Testis (tissue), 3 donors: Measurements from ENCODE around the gene TENM4. TPM values are rescaled to one million over a fixed set of nuclear protein-coding genes. Genes with fewer than 3 reads are reported as not detected.

Experiments
- DNase-seq: peaks from one replicate; pipeline ENCODE4 v3.0.0-alpha.2; 2019
- H3K27ac ChIP-seq, 2 donors: fragments of 200-600 bp; sonication (generic); one replicate each; pipeline ENCODE4 v1.5.1; 2019
- H3K27me3 ChIP-seq: fragments of 200-600 bp; sonication (generic); one replicate; pipeline ENCODE4 v1.5.1; 2019
- H3K36me3 ChIP-seq: fragments of 200-600 bp; sonication (generic); one replicate; pipeline ENCODE4 v1.5.1; 2017; ENCODE audit warnings: low read depth; ENCODE audit errors: missing control alignments
- H3K4me1 ChIP-seq: fragments of 200-600 bp; sonication (generic); one replicate; pipeline ENCODE4 v1.5.1; 2019
- H3K4me3 ChIP-seq, 2 donors: fragments of 200-600 bp; sonication (generic); one replicate each; pipeline ENCODE4 v1.5.1; 2017 to 2019
- H3K9me3 ChIP-seq: fragments of 200-600 bp; sonication (generic); one replicate; pipeline ENCODE4 v1.5.1; 2017
- POLR2A ChIP-seq: fragments of 450-650 bp; IDR thresholded peaks from one replicate; pipeline ENCODE4 v1.6.1; 2017; ENCODE audit warnings: antibody characterized with exemption, mild to moderate bottlenecking, moderate library complexity
- WGBS, 2 donors: methylation state at CpG; one replicate each; pipeline ENCODE4 v1.1.5; 2018; 5-methylcytosine and 5-hydroxymethylcytosine counted together
- intact Hi-C: fragments of 100-400 bp; cut with DNase I; formaldehyde crosslinking; loops from one replicate; pipeline ENCODE4 v1.15.1; 2023; ENCODE audit warnings: low total_unique reads
- polyA plus RNA-seq: library from polyadenylated mRNA; stranded (reverse); fragments of 350-450 nt; fragmentation: Illumina TruSeq; extraction: RNeasy Lipid Tissue Mini Kit (QIAGEN cat#74804); gene quantifications from one replicate; pipeline ENCODE4 v1.2.3, GENCODE V29; 2014; ENCODE audit warnings: low read depth, low replicate concordance; ENCODE audit not compliant: insufficient read depth
- total RNA-seq, 2 donors: library from RNA; depleted of rRNA; stranded (reverse); fragments of >200 nt; gene quantifications; one replicate each; pipeline ENCODE4 v1.2.3, GENCODE V29; 2016
- TF ChIP-seq, protein P1 (sequence below), 3 experiments: fragments of 450-650 bp in 2 of 3; fragments of 200-600 bp in 1 of 3; sonication (generic) in 1 of 3; IDR thresholded peaks; one replicate each; pipeline ENCODE4 v1.5.1; 2016 to 2019; ENCODE audit warnings: antibody characterized with exemption in 3 of 3, mild to moderate bottlenecking in 2 of 3, moderate library complexity in 1 of 3

TENM4 gene
- total and polyA plus RNA-seq, 3 donors from 2014 or later: 10.6 to 17.9 (median 11.4) TPM

- no peaks in the 10 kb centered on the region for H3K27me3 ChIP-seq
- no peaks in the 10 kb centered on the region for H3K9me3 ChIP-seq
- 88 to 92% methylated on average over 6 of the region's 6 CpGs for whole genome bisulfite sequencing, 2 donors
- no peak for DNase-seq
- no peaks in the 10 kb centered on the region for H3K36me3 ChIP-seq
- H3K27ac ChIP-seq: no peak overlapping the region
- H3K4me3 ChIP-seq: no peak overlapping the region
- intact Hi-C loops: no loop called here
- no peak for TF ChIP-seq POLR2A
- TF ChIP-seq, protein P1, sequence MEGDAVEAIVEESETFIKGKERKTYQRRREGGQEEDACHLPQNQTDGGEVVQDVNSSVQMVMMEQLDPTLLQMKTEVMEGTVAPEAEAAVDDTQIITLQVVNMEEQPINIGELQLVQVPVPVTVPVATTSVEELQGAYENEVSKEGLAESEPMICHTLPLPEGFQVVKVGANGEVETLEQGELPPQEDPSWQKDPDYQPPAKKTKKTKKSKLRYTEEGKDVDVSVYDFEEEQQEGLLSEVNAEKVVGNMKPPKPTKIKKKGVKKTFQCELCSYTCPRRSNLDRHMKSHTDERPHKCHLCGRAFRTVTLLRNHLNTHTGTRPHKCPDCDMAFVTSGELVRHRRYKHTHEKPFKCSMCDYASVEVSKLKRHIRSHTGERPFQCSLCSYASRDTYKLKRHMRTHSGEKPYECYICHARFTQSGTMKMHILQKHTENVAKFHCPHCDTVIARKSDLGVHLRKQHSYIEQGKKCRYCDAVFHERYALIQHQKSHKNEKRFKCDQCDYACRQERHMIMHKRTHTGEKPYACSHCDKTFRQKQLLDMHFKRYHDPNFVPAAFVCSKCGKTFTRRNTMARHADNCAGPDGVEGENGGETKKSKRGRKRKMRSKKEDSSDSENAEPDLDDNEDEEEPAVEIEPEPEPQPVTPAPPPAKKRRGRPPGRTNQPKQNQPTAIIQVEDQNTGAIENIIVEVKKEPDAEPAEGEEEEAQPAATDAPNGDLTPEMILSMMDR (IDR thresholded peaks at IDR 0.05): no peak
- no peaks in the 10 kb centered on the region for H3K4me1 ChIP-seq
These were observed 31.5 kb downstream of the TENM4 start for GRCh38 chr11:79409330-79409729.

DNA sequence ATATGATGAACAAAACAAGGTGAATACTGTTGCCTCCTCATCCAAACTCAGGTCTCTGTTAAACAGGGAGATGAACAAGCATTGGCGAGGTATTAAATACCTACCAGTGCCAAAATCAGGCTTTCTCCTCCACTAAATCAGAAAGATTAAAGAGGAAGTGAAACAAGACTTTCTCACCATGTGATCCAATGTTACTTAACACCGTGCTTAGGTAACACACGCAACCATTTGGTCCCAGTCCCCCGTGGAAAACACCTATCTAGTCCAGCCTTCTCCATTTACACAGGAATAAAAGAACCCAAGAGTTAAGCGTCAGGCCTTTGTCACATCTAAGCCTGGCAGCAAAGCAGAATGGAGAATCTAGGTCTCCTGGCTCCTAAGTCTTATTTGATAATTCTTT lies 34.5 kb downstream of the TENM4 start:
- WGBS, 2 donors: 75 to 84% methylated on average over 5 of the region's 5 CpGs
- Histone ChIP-seq H3K27ac (no peak overlapping the region), H3K4me1 (no peaks in the 10 kb centered on the region), H3K9me3 (no peaks in the 10 kb centered on the region), H3K36me3 (no peaks in the 10 kb centered on the region), H3K27me3 (no peaks in the 10 kb centered on the region), H3K4me3 (no peak overlapping the region)
- intact Hi-C loops: no loop called here
- TF ChIP-seq POLR2A: no peak
- TF ChIP-seq, protein P1 (IDR thresholded peaks at IDR 0.05): no peak
- no peak for DNase-seq

GRCh38 chr11:79404806-79405205 lies 36.0 kb downstream of the TENM4 start:
- no peaks in the 10 kb centered on the region for H3K36me3 ChIP-seq
- H3K27ac ChIP-seq: no peak overlapping the region
- no peaks in the 10 kb centered on the region for H3K4me1 ChIP-seq
- WGBS, 2 donors: 82 to 90% methylated on average over 3 of the region's 3 CpGs
- H3K27me3 ChIP-seq: no peaks in the 10 kb centered on the region
- no peak for DNase-seq
- no peak for TF ChIP-seq POLR2A
- TF ChIP-seq, protein P1 (IDR thresholded peaks at IDR 0.05): no peak
- no peak overlapping the region for H3K4me3 ChIP-seq
- intact Hi-C loops: no loop called here
- H3K9me3 ChIP-seq: no peaks in the 10 kb centered on the region

DNA sequence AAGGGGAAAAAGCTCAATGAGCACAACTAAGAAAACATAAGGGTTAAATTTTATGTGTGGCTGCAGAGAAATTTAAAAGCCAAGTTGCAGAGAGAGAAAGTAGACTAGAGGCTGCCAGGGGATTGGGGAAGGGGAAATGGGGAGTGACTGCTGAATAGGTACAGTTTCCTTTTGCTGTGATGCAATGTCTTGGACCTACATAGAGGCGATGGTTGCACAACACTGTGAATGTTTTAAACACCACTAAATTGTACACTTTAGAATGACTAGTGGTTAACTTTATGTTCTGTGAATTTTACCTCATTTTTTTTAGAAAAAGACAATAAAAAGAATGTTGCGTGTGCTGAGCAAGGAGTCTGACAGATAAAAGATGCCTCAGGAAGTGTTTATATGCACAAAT lies 36.5 kb downstream of the TENM4 start:
- H3K36me3 ChIP-seq: no peaks in the 10 kb centered on the region
- intact Hi-C loops: no loop called here
- H3K9me3 ChIP-seq: no peaks in the 10 kb centered on the region
- H3K27me3 ChIP-seq: no peaks in the 10 kb centered on the region
- 71 to 75% methylated on average over 2 of the region's 2 CpGs for WGBS, 2 donors
- no peak overlapping the region for H3K27ac ChIP-seq
- TF ChIP-seq POLR2A: no peak
- TF ChIP-seq, protein P1 (IDR thresholded peaks at IDR 0.05): no peak
- no peak overlapping the region for H3K4me3 ChIP-seq
- H3K4me1 ChIP-seq: no peaks in the 10 kb centered on the region
- no peak for DNase-seq

DNA sequence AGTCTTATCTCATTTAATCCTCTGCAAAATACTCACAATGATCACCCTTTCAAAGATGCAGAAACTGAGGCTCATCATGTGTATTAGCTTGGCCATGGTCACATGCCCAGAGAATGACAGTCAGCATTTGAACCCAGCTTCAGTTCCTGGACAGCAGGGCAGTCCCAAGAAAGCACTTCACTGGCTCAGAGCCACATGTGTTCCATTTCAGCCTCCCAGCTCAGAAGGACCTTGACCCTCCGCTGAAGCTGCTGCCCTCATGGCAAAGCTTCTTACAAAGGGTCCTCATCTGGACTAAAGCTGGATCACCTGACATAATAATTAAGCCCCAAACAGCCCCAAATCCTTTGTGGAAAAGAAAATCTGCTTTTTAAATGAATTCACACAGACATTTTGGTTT lies 37.0 kb downstream of the TENM4 start:
- Histone ChIP-seq H3K4me1 (no peaks in the 10 kb centered on the region), H3K27me3 (no peaks in the 10 kb centered on the region), H3K4me3 (no peak overlapping the region), H3K36me3 (no peaks in the 10 kb centered on the region), H3K27ac (no peak overlapping the region), H3K9me3 (no peaks in the 10 kb centered on the region)
- whole genome bisulfite sequencing, 2 donors: 50 to 63% methylated on average over 1 of the region's 1 CpG
- DNase-seq: no peak
- intact Hi-C loops: no loop called here
- TF ChIP-seq, protein P1 (IDR thresholded peaks at IDR 0.05): no peak
- no peak for TF ChIP-seq POLR2A
